Naive thymus-derived CD4-positive, alpha-beta T cell (primary cell): Measurements from ENCODE around the gene ADIPOQ. TPM values are rescaled to one million over a fixed set of nuclear protein-coding genes. Genes with fewer than 3 reads are reported as not detected.
"Not testable (repeated sequence)": the region's sequence is repeated elsewhere in the genome, so short reads cannot be mapped to it uniquely, and the experiment has no call there.

ENCODE experiments used
- ATAC-seq: fragments of 150-1000 bp; cut with Tn5 transposase; 2 replicates; pipeline ENCODE4 v1.10.0; 2021; ENCODE audit warnings: mild to moderate bottlenecking, moderate library complexity
- CTCF ChIA-PET: fragments of 350-600 bp; sonication (Branson Sonifier 250); formaldehyde crosslinking; loops from one replicate; lab custom pipeline; 2021; ENCODE audit warnings: antibody characterized with exemption; lab: Charles Lee
- POLR2A ChIA-PET: fragments of 350-600 bp; sonication (Branson Sonifier 250); formaldehyde crosslinking; loops from one replicate; lab custom pipeline; 2021; ENCODE audit warnings: antibody characterized with exemption, inconsistent platforms; lab: Charles Lee
- DNase-seq, 9 donors: peaks; one replicate each; pipeline versions ENCODE4 v3.0.0 to v3.0.0-alpha.2; 2020 to 2022; ENCODE audit warnings: mixed read lengths in 1 of 9
- H3K27ac ChIP-seq: one replicate; pipeline ENCODE4 v1.7.0; 2013; ENCODE audit warnings: mild to moderate bottlenecking, low read depth, low read length, moderate library complexity
- H3K27me3 ChIP-seq, 2 donors: one replicate each; pipeline ENCODE4 v1.7.0; 2013; ENCODE audit warnings: low read length in 2 of 2, mild to moderate bottlenecking in 2 of 2, moderate library complexity in 2 of 2; ENCODE audit not compliant: control insufficient read depth in 2 of 2, insufficient read depth in 2 of 2
- H3K36me3 ChIP-seq, 3 experiments: 1 replicate in 2 of 3; 2 replicates in 1 of 3; pipeline ENCODE4 v1.7.0; 2013; ENCODE audit warnings: low read length in 3 of 3, mild to moderate bottlenecking in 3 of 3, moderate library complexity in 1 of 3; ENCODE audit not compliant: insufficient read depth in 3 of 3, control insufficient read depth in 2 of 3
- H3K4me1 ChIP-seq, 2 donors: one replicate each; pipeline ENCODE4 v1.7.0; 2013; ENCODE audit warnings: low read length in 2 of 2, mild to moderate bottlenecking in 2 of 2, moderate library complexity in 1 of 2; ENCODE audit not compliant: control insufficient read depth in 2 of 2, insufficient read depth in 2 of 2
- H3K4me3 ChIP-seq: 2 replicates; pipeline ENCODE4 v1.7.0; 2013; ENCODE audit warnings: mild to moderate bottlenecking, low read length
- H3K9me3 ChIP-seq, 3 experiments: 1 replicate in 2 of 3; 2 replicates in 1 of 3; pipeline ENCODE4 v1.7.0; 2013; ENCODE audit warnings: low read length in 3 of 3; ENCODE audit not compliant: control insufficient read depth in 2 of 3
- H3K27ac Mint-ChIP-seq, 9 donors: one replicate each; pipeline ENCODE4 v1.8.0; 2020 to 2022; ENCODE audit warnings: mixed read lengths in 9 of 9, mild to moderate bottlenecking in 8 of 9, moderate library complexity in 5 of 9, inconsistent platforms in 2 of 9
- H3K27me3 Mint-ChIP-seq, 5 donors: one replicate each; pipeline ENCODE4 v1.8.0; 2021 to 2022; ENCODE audit warnings: mixed read lengths in 5 of 5, mild to moderate bottlenecking in 1 of 5
- H3K36me3 Mint-ChIP-seq, 5 donors: one replicate each; pipeline ENCODE4 v1.8.0; 2020 to 2022; ENCODE audit warnings: mixed read lengths in 5 of 5, mild to moderate bottlenecking in 3 of 5, inconsistent platforms in 1 of 5
- H3K4me1 Mint-ChIP-seq, 7 donors: one replicate each; pipeline ENCODE4 v1.8.0; 2020 to 2022; ENCODE audit warnings: mixed read lengths in 7 of 7, mild to moderate bottlenecking in 3 of 7, inconsistent platforms in 1 of 7
- H3K4me3 Mint-ChIP-seq, 10 donors: one replicate each; pipeline ENCODE4 v1.8.0; 2020 to 2022; ENCODE audit warnings: mild to moderate bottlenecking in 10 of 10, mixed read lengths in 10 of 10, moderate library complexity in 6 of 10, inconsistent platforms in 2 of 10
- H3K9me3 Mint-ChIP-seq, 11 donors: one replicate each; pipeline ENCODE4 v1.8.0; 2020 to 2022; ENCODE audit warnings: mixed read lengths in 11 of 11, mild to moderate bottlenecking in 4 of 11, inconsistent platforms in 1 of 11, moderate library complexity in 1 of 11
- intact Hi-C, 2 donors: fragments of 100-400 bp; cut with micrococcal nuclease; formaldehyde crosslinking; loops; one replicate each; pipeline ENCODE4 v1.15.1; 2023
- polyA plus RNA-seq, 2 donors: library from polyadenylated mRNA; unstranded; fragments of 300-500 nt; fragmentation: Illumina TruSeq; gene quantifications; one replicate each; pipeline ENCODE4 v1.2.3, GENCODE V29; 2021
- total RNA-seq, 6 experiments: library from RNA in 5 of 6; stranded (reverse) in 5 of 6; gene quantifications; 1 replicate in 5 of 6; 2 replicates in 1 of 6; pipeline ENCODE4 v1.2.3 and lab custom pipeline; 2021 to 2026

ADIPOQ gene
- total and polyA plus RNA-seq, 7 experiments from 2014 or later = not detected

DNA sequence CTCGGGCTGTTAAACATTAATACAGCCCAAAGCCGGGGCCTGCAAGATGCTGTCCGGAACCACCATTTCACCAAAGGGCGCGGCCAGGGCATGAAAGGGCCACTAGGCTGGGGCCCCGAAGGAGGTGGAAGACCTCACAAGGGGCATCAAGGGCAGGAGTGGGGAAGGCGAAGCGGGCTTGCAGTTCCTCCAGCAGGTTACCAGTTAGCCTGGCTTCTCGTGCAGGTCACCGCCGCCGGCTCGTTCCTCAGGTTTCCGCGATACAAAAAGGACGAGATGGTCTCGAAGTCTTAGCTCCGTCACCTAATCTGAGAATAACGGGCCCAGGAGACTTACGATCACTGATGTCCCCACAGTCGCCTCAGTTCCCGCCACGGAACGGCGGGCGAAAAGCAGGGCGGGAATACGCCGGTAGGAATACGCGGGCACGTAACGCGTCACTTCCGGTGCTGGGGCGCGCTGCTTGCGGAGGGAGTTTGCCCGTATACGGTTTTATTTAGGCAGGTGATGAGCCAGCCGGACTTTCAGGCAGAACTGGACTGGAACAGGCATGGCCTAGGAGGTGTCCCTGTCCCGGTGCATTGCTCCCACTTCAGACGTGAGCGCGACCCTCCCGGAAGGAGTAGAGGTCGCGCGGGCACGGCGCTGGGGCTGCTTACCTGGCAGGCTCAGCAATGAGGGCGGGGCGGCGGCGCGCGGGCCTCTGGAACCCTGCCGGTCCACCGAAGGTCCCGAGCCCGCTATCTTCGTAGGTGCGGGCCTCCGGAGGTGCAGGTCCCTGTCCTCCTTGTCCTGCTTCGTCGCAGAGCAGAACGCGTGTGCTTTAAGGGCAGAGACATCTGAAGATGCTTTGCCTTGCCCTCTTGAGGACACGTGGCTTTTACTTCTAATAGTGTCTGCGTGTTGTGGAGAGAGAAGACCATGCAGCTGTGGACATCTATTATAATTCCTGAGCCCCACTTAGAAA, 36.1 kb upstream of the ADIPOQ start, which contains the start of gene RFC4:
Gene RFC4 (minus strand): TSS at position 394 of the 967 bp plus-strand sequence. CDS start 1,769 bp downstream, outside the sequence.
- no peaks in the 10 kb centered on the region for H3K9me3 Mint-ChIP-seq
- H3K4me1 Mint-ChIP-seq = peaks cover 5 to 38% (median 18%) of the 10 kb centered on the region in 7 donors

GRCh38 chr3:186807231-186807630, 35.3 kb upstream of the ADIPOQ start:
- Mint-ChIP-seq H3K27me3 (no peaks in the 10 kb centered on the region), H3K9me3 (no peaks in the 10 kb centered on the region), H3K4me1 (peaks cover 5 to 37% (median 18%) of the 10 kb centered on the region in 7 donors), H3K36me3 (peaks cover 0 to 5% (median 3%) of the 10 kb centered on the region in 5 donors), H3K27ac (peak overlapping the region; percentile 84 to 97 (median 95)), H3K4me3 (peak overlapping the region; percentile 89 to 97 (median 94))
- ChIA-PET POLR2A (interaction anchor here (0.6 to 9.3 kb wide), 9 partner anchors 13 to 865 kb away, joined by 3 to 121 read pairs (median 5); partner anchors contain the start of gene EIF4A2), CTCF (interaction anchor here (0.7 kb wide), 1 partner anchor 14 kb away, joined by 4 read pairs; no protein-coding TSS in a partner anchor)
- Histone ChIP-seq H3K4me1 (peaks cover 17 to 21% of the 10 kb centered on the region in 2 donors), H3K4me3 (peak overlapping the region; percentile 95), H3K36me3 (peaks cover 0 to 13% (median 0%) of the 10 kb centered on the region in 3 experiments), H3K9me3 (no peaks in the 10 kb centered on the region), H3K27me3 (no peaks in the 10 kb centered on the region), H3K27ac (peak overlapping the region; percentile 86)
- intact Hi-C loops = loop anchor here (2.0 to 5.0 kb wide), 3 partner anchors 35 to 864 kb away; partner anchors contain the start of gene ETV5 (in 1 of the 2)
- ATAC-seq = no peak
- DNase-seq = no peak

More for the DNA sequence above, 36.1 kb upstream of the ADIPOQ start, which contains the start of gene RFC4:
- Mint-ChIP-seq H3K27ac (peak within 1 kb of the TSS; percentile 84 to 97 (median 95)), H3K36me3 (peaks cover 0 to 5% (median 3%) of the 10 kb centered on the region in 5 donors), H3K27me3 (no peaks in the 10 kb centered on the region), H3K4me3 (peak within 1 kb of the TSS; percentile 89 to 97 (median 94))
- peak; percentile 66 to 86 (median 82) for DNase-seq
- H3K36me3 ChIP-seq = peaks cover 0 to 13% (median 0%) of the 10 kb centered on the region in 3 experiments
- no peaks in the 10 kb centered on the region for H3K27me3 ChIP-seq
- intact Hi-C loops = loop anchor here (1.0 to 5.0 kb wide), 9 partner anchors 21 to 864 kb away; partner anchors contain the start of genes DNAJB11 (in 2 of the 2), EIF4A2 (in 2 of the 2) and ETV5 (in 1 of the 2)
- CTCF ChIA-PET = interaction anchor here (0.6 to 0.7 kb wide), 2 partner anchors 15 kb away, joined by 3 to 4 read pairs; no protein-coding TSS in a partner anchor
- POLR2A ChIA-PET = interaction anchor here (0.6 to 9.3 kb wide), 15 partner anchors 13 to 864 kb away, joined by 3 to 121 read pairs (median 4); partner anchors contain the start of gene EIF4A2
- no peaks in the 10 kb centered on the region for H3K9me3 ChIP-seq
- H3K4me1 ChIP-seq = peaks cover 17 to 21% of the 10 kb centered on the region in 2 donors
- H3K4me3 ChIP-seq = peak within 1 kb of the TSS; percentile 95
- H3K27ac ChIP-seq = peak within 1 kb of the TSS; percentile 86
- ATAC-seq = peak; percentile 91

DNA sequence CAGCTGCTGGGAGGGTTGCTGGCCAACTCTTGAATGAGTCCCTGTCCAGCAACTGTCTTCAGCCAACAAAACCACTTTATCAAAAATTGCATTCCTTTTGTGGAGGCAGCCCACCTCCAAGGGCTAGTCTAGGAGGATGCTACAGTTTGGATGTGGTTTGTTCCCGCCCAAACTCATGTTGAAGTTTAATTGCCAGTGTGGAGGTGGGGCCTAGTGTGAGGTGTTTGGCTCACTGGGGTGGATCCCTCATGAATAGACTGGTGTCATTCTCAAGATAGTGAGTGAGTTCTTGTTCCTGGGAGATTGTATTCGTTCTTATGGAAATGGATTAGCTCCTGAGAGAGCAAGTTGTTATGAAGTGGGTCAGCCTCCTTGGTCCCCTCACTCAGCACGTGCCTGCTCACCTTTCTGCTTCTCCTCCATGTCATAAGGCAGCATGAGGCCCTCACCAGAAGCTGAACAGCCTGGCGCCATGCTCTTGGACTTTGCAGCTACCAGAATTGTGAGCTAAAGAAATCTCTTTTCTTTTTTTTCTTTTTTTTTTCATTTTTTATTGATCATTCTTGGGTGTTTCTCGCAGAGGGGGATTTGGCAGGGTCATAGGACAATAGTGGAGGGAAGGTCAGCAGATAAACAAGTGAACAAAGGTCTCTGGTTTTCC, 32.0 kb upstream of the ADIPOQ start:
- no peaks in the 10 kb centered on the region for H3K9me3 ChIP-seq
- Mint-ChIP-seq H3K4me1 (peaks cover 5 to 21% (median 13%) of the 10 kb centered on the region in 7 donors), H3K9me3 (no peaks in the 10 kb centered on the region), H3K4me3 (no peak overlapping the region), H3K27ac (no peak overlapping the region), H3K27me3 (peaks cover 0 to 7% (median 0%) of the 10 kb centered on the region in 5 donors), H3K36me3 (no peaks in the 10 kb centered on the region)
- POLR2A ChIA-PET = interaction anchor here (9.3 kb wide), 1 partner anchor 26 kb away, joined by 121 read pairs; the partner anchor contains the start of gene EIF4A2
- DNase-seq (no peak), ATAC-seq (no peak)
- CTCF ChIA-PET = interaction anchor here (1.5 kb wide), 1 partner anchor 26 kb away, joined by 5 read pairs; no protein-coding TSS in a partner anchor
- H3K36me3 ChIP-seq = peaks cover 0 to 7% (median 0%) of the 10 kb centered on the region in 3 experiments
- H3K27me3 ChIP-seq = no peaks in the 10 kb centered on the region
- H3K4me3 ChIP-seq = no peak overlapping the region
- intact Hi-C loops = no loop called here
- H3K4me1 ChIP-seq = peaks cover 11 to 16% of the 10 kb centered on the region in 2 donors
- H3K27ac ChIP-seq = no peak overlapping the region

DNA sequence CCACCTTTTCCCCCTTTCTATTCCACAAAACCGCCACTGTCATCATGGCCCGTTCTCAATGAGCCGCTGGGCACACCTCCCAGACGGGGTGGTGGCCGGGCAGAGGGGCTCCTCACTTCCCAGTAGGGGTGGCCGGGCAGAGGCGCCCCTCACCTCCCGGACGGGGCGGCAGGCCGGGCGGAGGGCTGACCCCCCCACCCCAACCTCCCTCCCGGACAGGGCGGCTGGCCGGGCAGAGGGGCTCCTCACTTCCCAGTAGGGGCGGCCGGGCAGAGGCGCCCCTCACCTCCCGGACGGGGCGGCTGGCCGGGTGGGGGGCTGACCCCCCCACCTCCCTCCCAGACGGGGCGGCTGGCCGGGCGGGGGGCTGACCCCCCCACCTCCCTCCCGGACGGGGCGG, 31.2 kb upstream of the ADIPOQ start:
- H3K27ac ChIP-seq, H3K9me3 Mint-ChIP-seq, CTCF ChIA-PET, H3K36me3 ChIP-seq, H3K4me3 ChIP-seq, H3K36me3 Mint-ChIP-seq, ATAC-seq, H3K27me3 ChIP-seq, H3K9me3 ChIP-seq, H3K4me1 ChIP-seq, H3K27me3 Mint-ChIP-seq, POLR2A ChIA-PET, H3K27ac Mint-ChIP-seq, DNase-seq, intact Hi-C loops, H3K4me3 Mint-ChIP-seq: not testable (repeated sequence)
- H3K4me1 Mint-ChIP-seq = peaks cover 5 to 22% (median 11%) of the 10 kb centered on the region in 7 donors

DNA sequence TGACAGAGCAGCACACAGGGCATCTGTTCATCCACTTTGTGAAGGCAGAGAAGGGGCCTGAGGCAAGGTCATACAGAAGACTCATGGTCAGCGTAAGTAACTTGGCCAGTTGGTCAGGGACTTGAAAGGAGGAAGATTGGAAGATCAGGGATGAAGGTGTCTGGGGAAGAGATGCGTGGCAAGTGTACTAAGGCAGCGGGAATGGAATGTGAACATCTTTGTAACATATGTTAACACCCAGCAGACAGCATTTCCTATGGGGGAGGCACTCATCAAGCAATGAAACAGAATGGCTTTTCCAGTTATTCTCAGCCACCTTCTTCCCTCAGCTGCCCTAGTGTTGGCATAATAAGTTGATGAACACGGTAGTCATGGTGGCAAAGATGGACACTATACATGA, 28.4 kb upstream of the ADIPOQ start:
- Histone ChIP-seq H3K9me3 (no peaks in the 10 kb centered on the region), H3K27ac (no peak overlapping the region), H3K27me3 (no peaks in the 10 kb centered on the region), H3K36me3 (no peaks in the 10 kb centered on the region), H3K4me1 (no peaks in the 10 kb centered on the region), H3K4me3 (no peak overlapping the region)
- ChIA-PET CTCF (interaction anchor here (0.7 to 1.0 kb wide), 2 partner anchors 197 to 199 kb away, joined by 3 to 4 read pairs; no protein-coding TSS in a partner anchor), POLR2A (no interaction called here)
- Mint-ChIP-seq H3K4me1 (peaks cover 0 to 15% (median 0%) of the 10 kb centered on the region in 7 donors), H3K27ac (no peak overlapping the region), H3K27me3 (peaks cover 0 to 7% (median 0%) of the 10 kb centered on the region in 5 donors), H3K9me3 (no peaks in the 10 kb centered on the region), H3K36me3 (no peaks in the 10 kb centered on the region), H3K4me3 (no peak overlapping the region)
- no peak for DNase-seq
- no peak for ATAC-seq
- intact Hi-C loops = no loop called here

GRCh38 chr3:186815435-186815834, 27.1 kb upstream of the ADIPOQ start:
- Histone ChIP-seq H3K4me1 (no peaks in the 10 kb centered on the region), H3K36me3 (no peaks in the 10 kb centered on the region), H3K27me3 (no peaks in the 10 kb centered on the region), H3K27ac (no peak overlapping the region), H3K4me3 (no peak overlapping the region), H3K9me3 (no peaks in the 10 kb centered on the region)
- CTCF ChIA-PET = no interaction called here
- H3K4me3 Mint-ChIP-seq = no peak overlapping the region
- peaks cover 0 to 7% (median 0%) of the 10 kb centered on the region in 5 donors for H3K27me3 Mint-ChIP-seq
- no peak overlapping the region for H3K27ac Mint-ChIP-seq
- no peaks in the 10 kb centered on the region for H3K9me3 Mint-ChIP-seq
- POLR2A ChIA-PET = no interaction called here
- intact Hi-C loops = no loop called here
- H3K36me3 Mint-ChIP-seq = no peaks in the 10 kb centered on the region
- DNase-seq = no peak
- no peak for ATAC-seq
- peaks cover 0 to 13% (median 0%) of the 10 kb centered on the region in 7 donors for H3K4me1 Mint-ChIP-seq
